HepG2 (cell line): Measurements from ENCODE around the gene GSTA5.

Experiments used
- CHD4 ChIP-seq: fragments of 200-600 bp; sonication (generic); IDR thresholded peaks from 2 replicates; pipeline ENCODE4 v1.7.0; 2017; ENCODE audit warnings: mild to moderate bottlenecking, low read length, borderline replicate concordance
- GTF2F1 ChIP-seq: fragments of 150-350 bp; IDR thresholded peaks from 2 replicates; pipeline ENCODE4 v1.6.1; 2014; ENCODE audit warnings: low read length
- HES4 ChIP-seq: sonication (generic); formaldehyde crosslinking; IDR thresholded peaks from 2 replicates; pipeline ENCODE4 v1.9.0; 2021; ENCODE audit warnings: mild to moderate bottlenecking, missing genetic modification reagents, borderline replicate concordance
- KLF9 ChIP-seq: IDR thresholded peaks from 2 replicates; pipeline ENCODE4 v1.6.1; 2016; ENCODE audit warnings: low read depth
- MTERF4 ChIP-seq: sonication (generic); formaldehyde crosslinking; IDR thresholded peaks from 2 replicates; pipeline ENCODE4 v1.8.0; 2023; ENCODE audit warnings: mild to moderate bottlenecking, missing genetic modification reagents
- NFYB ChIP-seq: sonication (generic); formaldehyde crosslinking; IDR thresholded peaks from 2 replicates; pipeline ENCODE4 v1.4.0; 2020; ENCODE audit warnings: missing genetic modification reagents
- POLR2A ChIP-seq, 2 experiments: IDR thresholded peaks; 2 replicates each; pipeline ENCODE4 v1.6.1; 2011; ENCODE audit warnings: low read depth in 2 of 2, low read length in 2 of 2, mild to moderate bottlenecking in 1 of 2, moderate library complexity in 1 of 2; ENCODE audit not compliant: insufficient read depth in 1 of 2
- REST ChIP-seq, 2 experiments: IDR thresholded peaks; 2 replicates each; pipeline ENCODE4 v1.6.1; 2011 to 2012; ENCODE audit warnings: low read length in 2 of 2, borderline replicate concordance in 1 of 2, low read depth in 1 of 2, mild to moderate bottlenecking in 1 of 2, moderate library complexity in 1 of 2
- TAF15 ChIP-seq: fragments of 200-400 bp; formaldehyde crosslinking; IDR thresholded peaks from one replicate; pipeline ENCODE4 v1.6.1; 2018; ENCODE audit warnings: mild to moderate bottlenecking, low read depth, low read length; ENCODE audit not compliant: poor library complexity, severe bottlenecking
- ZNF292 ChIP-seq: sonication (generic); formaldehyde crosslinking; IDR thresholded peaks from 2 replicates; pipeline ENCODE4 v1.8.1; 2022; ENCODE audit warnings: mild to moderate bottlenecking, low read depth, missing genetic modification reagents, borderline replicate concordance
- ZSCAN20 ChIP-seq: sonication (generic); formaldehyde crosslinking; IDR thresholded peaks from 2 replicates; pipeline ENCODE4 v1.4.0; 2020; ENCODE audit warnings: missing genetic modification reagents, mild to moderate bottlenecking, borderline replicate concordance

GRCh38 chr6:52786249-52786956, 54.2 kb downstream of the GSTA5 start:
- TF ChIP-seq ZSCAN20 (no peak), CHD4 (no peak), POLR2A (IDR thresholded peaks at IDR 0.05; ENCODE audit: insufficient read depth in 1 of 2, low read depth in 2 of 2, low read length in 2 of 2) (no peak), MTERF4 (no peak), HES4 (CRISPR knock-in tag) (no peak), GTF2F1 (no peak), TAF15 (no peak), NFYB (CRISPR knock-in tag) (no peak), REST (IDR thresholded peaks at IDR 0.05; ENCODE audit: borderline replicate concordance in 1 of 2, low read depth in 1 of 2, low read length in 2 of 2) (no peak), KLF9 (CRISPR knock-in tag) (no peak), ZNF292 (CRISPR knock-in tag) (no peak)
